HG03280 (cell line): ENCODE measurements around the gene OR10H5.
"Not testable (repeated sequence)": the region's sequence is repeated elsewhere in the genome, so short reads cannot be mapped to it uniquely, and the experiment has no call there.

Source experiments
- ATAC-seq: cut with Tn5 transposase; IDR thresholded peaks from one replicate; pipeline ENCODE4 v1.9.1; 2021; ENCODE audit warnings: mild to moderate bottlenecking, moderate library complexity; ENCODE audit not compliant: unreplicated experiment

Gene OR10H5

GRCh38 chr19:15787611-15788155 is at the start of gene OR10H5:
Gene OR10H5 (plus strand): TSS chr19:15787661. CDS start chr19:15794049, 6,388 bp downstream.
- ATAC-seq = no peak

GRCh38 chr19:15737722-15738121 is 49.7 kb upstream of the OR10H5 start, which contains the start of gene OR10H3:
Gene OR10H3 (plus strand): TSS chr19:15737985. CDS start chr19:15741393, 3,408 bp downstream.
- no peak for ATAC-seq

- no peak for ATAC-seq
These were observed 46.7 kb upstream of the OR10H5 start for GRCh38 chr19:15740785-15741184.

- no peak for ATAC-seq
These were observed 39.2 kb upstream of the OR10H5 start for GRCh38 chr19:15748239-15748638.

GRCh38 chr19:15758379-15758778 is 29.1 kb upstream of the OR10H5 start:
- no peak for ATAC-seq

GRCh38 chr19:15759962-15760565 is 27.4 kb upstream of the OR10H5 start:
- ATAC-seq = no peak

- no peak for ATAC-seq
These were observed 17.9 kb upstream of the OR10H5 start for GRCh38 chr19:15769586-15769985.

GRCh38 chr19:15774159-15774558 is 13.3 kb upstream of the OR10H5 start:
- not testable (repeated sequence) for ATAC-seq

- ATAC-seq = no peak
These were observed 12.2 kb upstream of the OR10H5 start for GRCh38 chr19:15775249-15775648.

GRCh38 chr19:15776264-15776663 is 11.2 kb upstream of the OR10H5 start:
- ATAC-seq = no peak

- ATAC-seq = no peak
These were observed 10.2 kb upstream of the OR10H5 start for GRCh38 chr19:15776991-15777970.

GRCh38 chr19:15779756-15780476 is 7.5 kb upstream of the OR10H5 start:
- no peak for ATAC-seq

- no peak for ATAC-seq
These were observed 6.6 kb upstream of the OR10H5 start for GRCh38 chr19:15780610-15781418.

- no peak for ATAC-seq
These were observed 5.8 kb upstream of the OR10H5 start for GRCh38 chr19:15781661-15782060.

- ATAC-seq = no peak
These were observed 5.2 kb upstream of the OR10H5 start for GRCh38 chr19:15782211-15782610.

- ATAC-seq = not testable (repeated sequence)
These were observed 4.6 kb upstream of the OR10H5 start for GRCh38 chr19:15782896-15783295.

- no peak for ATAC-seq
These were observed 1.3 kb downstream of the OR10H5 start for GRCh38 chr19:15788594-15789270.

- ATAC-seq = no peak
These were observed 2.6 kb downstream of the OR10H5 start for GRCh38 chr19:15790096-15790495.

GRCh38 chr19:15794279-15794678 is 6.8 kb downstream of the OR10H5 start:
- ATAC-seq = not testable (repeated sequence)

GRCh38 chr19:15810335-15810734 is 22.9 kb downstream of the OR10H5 start:
- no peak for ATAC-seq
